Prostate gland (tissue), 2 donors: ENCODE measurements around the gene CEACAM4. TPM values are rescaled to one million over a fixed set of nuclear protein-coding genes. Genes with fewer than 3 reads are reported as not detected.

Experiments used
- DNase-seq: peaks from one replicate; pipeline ENCODE4 v3.0.0-alpha.2; 2019; ENCODE audit warnings: low spot score
- H3K27ac ChIP-seq, 2 donors: fragments of 200-600 bp; sonication (generic); 2 replicates each; pipeline ENCODE4 v1.5.1; 2017 to 2019
- H3K27me3 ChIP-seq: fragments of 200-600 bp; sonication (generic); replicated peaks from 2 replicates; pipeline ENCODE4 v1.5.1; 2019; ENCODE audit not compliant: insufficient read depth
- H3K36me3 ChIP-seq, 2 donors: fragments of 200-600 bp; sonication (generic); 1 replicate in 1 of 2; 2 replicates in 1 of 2; pipeline versions ENCODE4 v1.5.1 to v1.8.1; 2017 to 2019
- H3K4me1 ChIP-seq: fragments of 200-600 bp; sonication (generic); replicated peaks from 2 replicates; pipeline ENCODE4 v1.5.1; 2019
- H3K4me3 ChIP-seq, 2 donors: fragments of 200-600 bp; sonication (generic); 2 replicates each; pipeline ENCODE4 v1.5.1; 2017 to 2019
- H3K9me3 ChIP-seq: fragments of 200-600 bp; sonication (generic); 2 replicates; pipeline ENCODE4 v1.5.1; 2017
- POLR2A ChIP-seq: fragments of 450-650 bp; IDR thresholded peaks from one replicate; pipeline ENCODE4 v1.6.1; 2016; ENCODE audit warnings: antibody characterized with exemption, mild to moderate bottlenecking
- POLR2AphosphoS5 ChIP-seq: sonication (generic); formaldehyde crosslinking; IDR thresholded peaks from one replicate; pipeline ENCODE4 v1.6.1; 2017; ENCODE audit warnings: antibody characterized with exemption
- WGBS: methylation state at CpG from one replicate; pipeline ENCODE4 v1.1.5; 2018; 5-methylcytosine and 5-hydroxymethylcytosine counted together
- intact Hi-C: fragments of 100-400 bp; cut with DNase I; formaldehyde crosslinking; loops from one replicate; pipeline ENCODE4 v1.14.2; 2022
- total RNA-seq, 2 donors: library from RNA; depleted of rRNA; stranded (reverse); fragments of >200 nt; gene quantifications; one replicate each; pipeline ENCODE4 v1.1.0, GENCODE V29; 2016
- TF ChIP-seq, protein P1 (sequence below), 4 experiments: fragments of 200-600 bp in 2 of 4; fragments of 450-650 bp in 2 of 4; sonication (generic) in 2 of 4; IDR thresholded peaks; 1 replicate in 3 of 4; 2 replicates in 1 of 4; pipeline ENCODE4 v1.5.1; 2016 to 2019; ENCODE audit warnings: antibody characterized with exemption in 4 of 4, mild to moderate bottlenecking in 2 of 4, moderate library complexity in 2 of 4

CEACAM4 gene
- total RNA-seq, 2 donors from 2014 or later: 0.59 to 1.0 TPM

DNA sequence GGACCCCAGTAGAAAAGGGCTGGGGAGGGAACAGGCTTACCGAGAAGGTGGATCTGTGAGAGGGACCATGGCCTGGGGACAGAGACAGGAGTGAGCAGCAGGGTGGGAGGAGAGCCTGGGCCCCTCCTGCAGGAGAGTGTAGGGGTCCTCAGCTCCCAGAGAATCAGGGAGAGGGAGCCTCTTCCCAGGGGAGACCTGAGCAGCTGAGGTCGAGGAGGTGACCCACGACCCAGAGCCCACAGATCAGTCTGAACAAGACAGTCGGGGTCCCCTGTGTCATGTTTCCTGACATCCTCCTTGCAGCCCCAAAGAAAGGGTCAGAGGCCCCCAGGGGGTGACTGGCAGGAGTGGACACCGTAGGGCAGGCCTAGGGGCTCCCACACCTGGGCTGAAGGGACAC, 6.7 kb downstream of the CEACAM4 start:
- WGBS: 71% methylated on average over 5 of the region's 5 CpGs
- Histone ChIP-seq H3K27me3 (peaks cover 3% of the 10 kb centered on the region), H3K4me3 (no peak overlapping the region), H3K9me3 (no peaks in the 10 kb centered on the region), H3K27ac (no peak overlapping the region), H3K36me3 (no peaks in the 10 kb centered on the region), H3K4me1 (no peaks in the 10 kb centered on the region)
- no peak for TF ChIP-seq POLR2A
- TF ChIP-seq, protein P1, sequence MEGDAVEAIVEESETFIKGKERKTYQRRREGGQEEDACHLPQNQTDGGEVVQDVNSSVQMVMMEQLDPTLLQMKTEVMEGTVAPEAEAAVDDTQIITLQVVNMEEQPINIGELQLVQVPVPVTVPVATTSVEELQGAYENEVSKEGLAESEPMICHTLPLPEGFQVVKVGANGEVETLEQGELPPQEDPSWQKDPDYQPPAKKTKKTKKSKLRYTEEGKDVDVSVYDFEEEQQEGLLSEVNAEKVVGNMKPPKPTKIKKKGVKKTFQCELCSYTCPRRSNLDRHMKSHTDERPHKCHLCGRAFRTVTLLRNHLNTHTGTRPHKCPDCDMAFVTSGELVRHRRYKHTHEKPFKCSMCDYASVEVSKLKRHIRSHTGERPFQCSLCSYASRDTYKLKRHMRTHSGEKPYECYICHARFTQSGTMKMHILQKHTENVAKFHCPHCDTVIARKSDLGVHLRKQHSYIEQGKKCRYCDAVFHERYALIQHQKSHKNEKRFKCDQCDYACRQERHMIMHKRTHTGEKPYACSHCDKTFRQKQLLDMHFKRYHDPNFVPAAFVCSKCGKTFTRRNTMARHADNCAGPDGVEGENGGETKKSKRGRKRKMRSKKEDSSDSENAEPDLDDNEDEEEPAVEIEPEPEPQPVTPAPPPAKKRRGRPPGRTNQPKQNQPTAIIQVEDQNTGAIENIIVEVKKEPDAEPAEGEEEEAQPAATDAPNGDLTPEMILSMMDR (IDR thresholded peaks at IDR 0.05): no peak
- TF ChIP-seq POLR2AphosphoS5: no peak
- no peak for DNase-seq
- intact Hi-C loops: no loop called here

DNA sequence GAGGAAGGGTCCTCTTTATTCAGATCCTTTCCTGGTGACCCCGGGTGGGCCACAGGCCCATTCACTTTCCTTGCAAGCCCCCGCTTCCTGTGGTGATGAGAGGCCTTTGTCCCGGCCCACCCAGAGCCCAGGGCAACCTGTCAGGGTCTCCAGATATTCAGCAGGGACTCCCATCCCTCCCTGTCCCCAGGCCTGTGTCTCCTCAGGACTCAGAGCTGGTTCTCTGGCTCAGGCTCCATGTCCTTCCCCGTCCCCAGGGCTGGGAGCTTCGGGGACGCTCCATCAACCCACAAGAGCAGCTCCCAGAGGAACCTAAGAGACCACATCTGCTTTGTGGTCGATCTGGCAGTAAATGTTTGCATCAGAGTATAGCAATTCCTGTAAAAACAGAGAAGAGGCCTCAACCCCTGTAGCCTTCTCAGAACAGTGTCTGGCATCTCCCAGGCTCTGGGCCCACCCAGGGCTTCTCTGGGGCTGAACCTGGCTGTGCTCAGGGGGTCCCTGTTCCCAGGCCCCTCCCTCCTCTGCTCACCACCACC, 7.8 kb downstream of the CEACAM4 start:
- 54% methylated on average over 7 of the region's 7 CpGs for WGBS
- TF ChIP-seq POLR2A: no peak
- no peak for TF ChIP-seq POLR2AphosphoS5
- TF ChIP-seq, protein P1 (IDR thresholded peaks at IDR 0.05): no peak
- no peak overlapping the region for H3K4me3 ChIP-seq
- peaks cover 3% of the 10 kb centered on the region for H3K27me3 ChIP-seq
- H3K4me1 ChIP-seq: no peaks in the 10 kb centered on the region
- no peak for DNase-seq
- intact Hi-C loops: no loop called here
- H3K36me3 ChIP-seq: no peaks in the 10 kb centered on the region
- no peaks in the 10 kb centered on the region for H3K9me3 ChIP-seq
- no peak overlapping the region for H3K27ac ChIP-seq

DNA sequence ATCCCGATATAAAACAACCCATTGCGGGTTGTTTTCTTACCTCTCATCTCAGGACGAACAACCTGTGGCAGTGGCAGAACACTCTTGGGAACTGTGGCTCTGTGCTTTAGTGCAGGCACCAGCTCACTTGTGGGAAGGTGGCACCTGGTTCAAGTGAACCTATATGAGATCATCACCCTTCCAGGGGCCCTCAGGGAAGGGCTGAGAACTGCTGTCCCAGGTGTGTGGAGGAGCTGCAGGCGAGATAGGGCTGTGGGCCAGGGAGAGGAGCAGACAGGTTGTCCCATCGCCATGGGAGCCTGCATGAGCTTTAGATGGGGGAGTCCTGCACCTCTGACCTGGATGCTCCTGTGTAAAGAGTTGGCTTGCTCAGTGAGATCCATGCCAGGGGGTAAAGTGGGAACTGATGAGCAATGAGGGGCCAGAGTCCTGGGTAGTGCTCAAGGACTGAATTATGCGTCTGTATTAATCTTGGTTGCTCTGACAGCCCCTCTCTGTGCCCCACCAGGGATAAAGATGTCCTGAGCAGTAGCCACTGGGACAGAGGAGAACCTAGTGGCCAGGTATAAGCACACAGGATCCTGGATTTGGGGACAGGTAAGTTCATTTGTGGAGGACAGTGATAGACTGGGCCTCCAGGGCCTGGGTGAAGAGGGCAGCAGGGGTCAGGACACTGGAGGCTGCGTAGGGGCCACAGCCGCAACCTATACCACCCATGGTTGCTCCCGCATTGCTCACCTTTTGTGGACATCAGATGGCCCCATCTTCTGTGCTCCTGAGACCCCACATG, 8.7 kb downstream of the CEACAM4 start:
- TF ChIP-seq POLR2AphosphoS5 (no peak), POLR2A (no peak)
- TF ChIP-seq, protein P1 (IDR thresholded peaks at IDR 0.05): no peak
- peaks cover 3% of the 10 kb centered on the region for H3K27me3 ChIP-seq
- WGBS: 80% methylated on average over 9 of the region's 9 CpGs
- H3K9me3 ChIP-seq: no peaks in the 10 kb centered on the region
- H3K36me3 ChIP-seq: no peaks in the 10 kb centered on the region
- intact Hi-C loops: no loop called here
- DNase-seq: no peak
- H3K27ac ChIP-seq: no peak overlapping the region
- H3K4me1 ChIP-seq: no peaks in the 10 kb centered on the region
- no peak overlapping the region for H3K4me3 ChIP-seq

DNA sequence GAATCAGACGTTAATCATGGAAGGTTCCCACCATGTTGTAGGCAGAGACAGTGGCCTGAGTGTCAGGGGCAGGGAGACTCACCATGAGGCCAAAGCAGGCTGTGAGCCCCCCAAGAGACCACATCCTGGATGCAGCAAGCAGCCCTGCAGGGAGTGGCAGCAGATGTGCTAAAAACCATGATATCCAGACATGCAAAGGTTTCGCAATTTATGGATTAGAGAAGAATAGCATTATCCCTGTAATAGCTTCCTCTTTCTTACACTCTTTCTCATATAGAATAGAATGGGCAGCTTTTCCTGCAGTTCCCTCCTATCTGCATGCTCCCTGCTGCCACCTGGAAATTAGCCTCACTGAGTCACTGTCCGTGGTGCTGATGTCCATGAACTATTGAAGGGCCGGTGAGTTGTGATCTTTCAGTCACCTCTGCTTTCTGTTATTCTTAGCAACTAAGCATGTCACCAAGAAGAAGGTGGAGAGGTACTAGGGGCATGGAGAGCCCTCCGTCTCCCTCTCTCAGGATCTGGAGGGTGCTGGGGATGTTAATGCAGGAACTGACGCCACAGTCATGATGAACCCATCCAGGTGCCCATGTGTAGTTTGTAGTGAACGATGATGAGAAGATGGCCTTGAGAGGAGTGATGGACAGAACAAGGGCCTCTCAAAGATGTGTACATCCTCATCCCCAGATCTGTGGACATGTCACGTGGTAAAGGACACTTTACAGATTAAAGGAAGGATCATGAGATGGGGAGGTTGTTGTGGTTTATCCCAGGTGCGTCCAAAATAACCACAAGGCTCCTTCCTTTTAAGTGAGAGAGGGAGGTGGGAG, 9.9 kb downstream of the CEACAM4 start:
- 39% methylated on average over 9 of the region's 9 CpGs for WGBS
- Histone ChIP-seq H3K4me3 (no peak overlapping the region), H3K27ac (no peak overlapping the region), H3K27me3 (peaks cover 3% of the 10 kb centered on the region), H3K4me1 (no peaks in the 10 kb centered on the region), H3K9me3 (no peaks in the 10 kb centered on the region), H3K36me3 (no peaks in the 10 kb centered on the region)
- intact Hi-C loops: no loop called here
- TF ChIP-seq POLR2AphosphoS5 (no peak), POLR2A (no peak)
- TF ChIP-seq, protein P1 (IDR thresholded peaks at IDR 0.05): no peak
- no peak for DNase-seq
